ENCODE results near the gene PCNP.
A peak's percentile ranks its signal among the peaks of the same experiment; 100 is the strongest.
"Not testable (repeated sequence)": the region's sequence is repeated elsewhere in the genome, so short reads cannot be mapped to it uniquely, and the experiment has no call there.

Gene PCNP

GRCh38 chr3:101573449-101574387 is at the start of gene PCNP:
PCNP (plus strand) TSS chr3:101574180; CDS start chr3:101574216, 36 bp downstream.
- peak; percentile 99 for DNase-seq

GRCh38 chr3:101527441-101527840 is 46.5 kb upstream of the PCNP start:
- no peak for DNase-seq

- no peak for DNase-seq
Observed at GRCh38 chr3:101527906-101528305, 46.1 kb upstream of the PCNP start.

GRCh38 chr3:101529816-101530685 is 43.9 kb upstream of the PCNP start:
- no peak for DNase-seq

- DNase-seq, result no peak
Observed at GRCh38 chr3:101530686-101531047, 43.3 kb upstream of the PCNP start.

- DNase-seq, result no peak
Observed at GRCh38 chr3:101531473-101532086, 42.4 kb upstream of the PCNP start.

GRCh38 chr3:101532783-101533602 is 41.0 kb upstream of the PCNP start:
- DNase-seq, result no peak

- DNase-seq, result no peak
Observed at GRCh38 chr3:101533603-101533968, 40.4 kb upstream of the PCNP start.

GRCh38 chr3:101535221-101535620 is 38.8 kb upstream of the PCNP start:
- DNase-seq, result no peak

- DNase-seq, result no peak
Observed at GRCh38 chr3:101536266-101536665, 37.7 kb upstream of the PCNP start.

GRCh38 chr3:101536955-101537354 is 37.0 kb upstream of the PCNP start:
- not testable (repeated sequence) for DNase-seq

GRCh38 chr3:101542957-101543356 is 31.0 kb upstream of the PCNP start:
- no peak for DNase-seq

- DNase-seq, result no peak
Observed at GRCh38 chr3:101544161-101544850, 29.7 kb upstream of the PCNP start.

GRCh38 chr3:101548527-101549105 is 25.4 kb upstream of the PCNP start:
- DNase-seq, result no peak

- DNase-seq, result no peak
Observed at GRCh38 chr3:101549473-101549872, 24.5 kb upstream of the PCNP start.

- DNase-seq, result not testable (repeated sequence)
Observed at GRCh38 chr3:101551359-101552081, 22.5 kb upstream of the PCNP start.

- DNase-seq, result not testable (repeated sequence)
Observed at GRCh38 chr3:101553381-101553780, 20.6 kb upstream of the PCNP start.

GRCh38 chr3:101556064-101556463 is 17.9 kb upstream of the PCNP start:
- no peak for DNase-seq

- DNase-seq, result peak; percentile 89
Observed at GRCh38 chr3:101561630-101562328, 12.2 kb upstream of the PCNP start, which contains the start of gene TRMT10C. TRMT10C (plus strand) TSS chr3:101561868; CDS start chr3:101564782, 2,914 bp downstream.
